ENCODE measurements around the gene DAAM2. TPM values are rescaled to one million over a fixed set of nuclear protein-coding genes. Genes with fewer than 3 reads are reported as not detected.

The DAAM2 gene
- total RNA-seq, 4 donors from 2014 or later = 200 to 373 (median 270) TPM

DNA sequence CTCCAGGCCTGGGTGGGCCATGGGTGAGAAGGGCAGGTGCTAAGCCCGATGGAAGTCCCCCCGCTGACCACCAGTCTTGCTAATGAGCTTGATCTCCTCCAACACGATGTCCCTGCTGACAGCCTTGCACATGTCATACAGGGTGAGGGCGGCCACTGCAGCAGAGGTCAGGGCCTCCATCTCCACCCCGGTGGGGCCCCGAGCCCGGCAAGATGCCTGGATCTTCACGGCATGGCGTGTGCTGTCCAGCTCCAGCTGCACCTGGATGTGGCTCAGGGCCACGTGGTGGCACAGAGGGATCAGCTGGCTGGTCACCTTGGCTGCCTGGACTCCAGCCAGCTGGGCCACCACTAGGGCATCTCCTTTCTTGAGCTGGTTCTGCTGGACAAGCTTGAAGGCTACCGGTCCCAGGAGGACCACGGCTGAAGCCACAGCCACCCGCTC is 114.2 kb downstream of the DAAM2 start:
- TF ChIP-seq POLR2A (IDR thresholded peaks at IDR 0.05) (no peak), POLR2AphosphoS5 (IDR thresholded peaks at IDR 0.05) (peak; percentile 4)
- ATAC-seq = no peak
- Histone ChIP-seq H3K36me3 (peaks cover 0 to 81% of the 10 kb centered on the region in 2 donors), H3K4me3 (no peak overlapping the region), H3K4me1 (peaks cover 0 to 16% (median 0%) of the 10 kb centered on the region in 3 donors), H3K9me3 (no peaks in the 10 kb centered on the region), H3K27ac (peak overlapping the region in 2 of 4 donors; percentile 31 to 40), H3K27me3 (no peaks in the 10 kb centered on the region)
- WGBS, 2 donors (ENCODE audit: low coverage in 1 of 2) = 80% methylated on average over 1 of the region's 13 CpGs; no CpG with 5 or more reads in 1 of the 2 donors

DNA sequence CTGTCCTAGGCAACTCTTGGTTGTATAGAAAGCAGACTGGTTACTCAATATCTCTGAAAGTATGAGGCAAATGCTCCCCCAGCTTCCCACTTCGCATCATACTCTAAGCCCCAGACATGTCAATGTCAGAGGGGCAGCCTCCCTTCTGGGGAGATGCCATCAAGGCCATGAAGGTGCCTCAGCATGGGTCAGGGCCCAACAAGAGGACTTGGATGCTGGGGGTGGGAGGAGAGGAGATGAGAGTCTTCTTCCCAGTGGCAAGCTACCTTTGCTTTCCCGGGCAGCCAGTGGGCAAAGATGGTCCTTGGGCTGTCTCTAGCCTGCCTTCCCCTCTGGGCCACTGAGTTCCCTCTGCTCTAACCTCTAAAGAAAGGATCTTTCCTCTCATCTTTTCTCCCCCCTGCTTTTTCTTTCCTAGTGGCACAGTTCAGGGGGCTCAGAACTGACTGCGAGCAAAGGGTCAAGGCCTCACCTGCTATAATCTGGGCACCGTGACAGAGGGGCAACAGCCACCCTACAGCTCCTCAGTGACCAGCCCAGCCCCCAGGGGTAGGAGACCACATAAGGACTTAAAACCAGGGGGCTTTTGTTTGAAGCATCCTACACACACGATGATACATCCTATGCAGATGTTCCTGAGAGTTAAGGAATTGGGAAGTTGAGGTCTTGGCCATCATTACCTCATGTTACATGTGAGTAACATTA is 115.8 kb downstream of the DAAM2 start:
- Histone ChIP-seq H3K36me3 (peaks cover 0 to 81% of the 10 kb centered on the region in 2 donors), H3K4me3 (no peak overlapping the region), H3K9me3 (no peaks in the 10 kb centered on the region), H3K27ac (peak overlapping the region in 1 of 4 donors; percentile 14), H3K4me1 (peaks cover 0 to 16% (median 0%) of the 10 kb centered on the region in 3 donors), H3K27me3 (no peaks in the 10 kb centered on the region)
- TF ChIP-seq EP300 (IDR thresholded peaks at IDR 0.05) (no peak), POLR2AphosphoS5 (IDR thresholded peaks at IDR 0.05) (no peak), POLR2A (IDR thresholded peaks at IDR 0.05) (no peak)
- TF ChIP-seq, protein P1, sequence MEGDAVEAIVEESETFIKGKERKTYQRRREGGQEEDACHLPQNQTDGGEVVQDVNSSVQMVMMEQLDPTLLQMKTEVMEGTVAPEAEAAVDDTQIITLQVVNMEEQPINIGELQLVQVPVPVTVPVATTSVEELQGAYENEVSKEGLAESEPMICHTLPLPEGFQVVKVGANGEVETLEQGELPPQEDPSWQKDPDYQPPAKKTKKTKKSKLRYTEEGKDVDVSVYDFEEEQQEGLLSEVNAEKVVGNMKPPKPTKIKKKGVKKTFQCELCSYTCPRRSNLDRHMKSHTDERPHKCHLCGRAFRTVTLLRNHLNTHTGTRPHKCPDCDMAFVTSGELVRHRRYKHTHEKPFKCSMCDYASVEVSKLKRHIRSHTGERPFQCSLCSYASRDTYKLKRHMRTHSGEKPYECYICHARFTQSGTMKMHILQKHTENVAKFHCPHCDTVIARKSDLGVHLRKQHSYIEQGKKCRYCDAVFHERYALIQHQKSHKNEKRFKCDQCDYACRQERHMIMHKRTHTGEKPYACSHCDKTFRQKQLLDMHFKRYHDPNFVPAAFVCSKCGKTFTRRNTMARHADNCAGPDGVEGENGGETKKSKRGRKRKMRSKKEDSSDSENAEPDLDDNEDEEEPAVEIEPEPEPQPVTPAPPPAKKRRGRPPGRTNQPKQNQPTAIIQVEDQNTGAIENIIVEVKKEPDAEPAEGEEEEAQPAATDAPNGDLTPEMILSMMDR (IDR thresholded peaks at IDR 0.05) = no peak
- 95 to 100% methylated on average over 1 to 4 of the region's 5 CpGs for WGBS, 2 donors (ENCODE audit: low coverage in 1 of 2)
- ATAC-seq = no peak

- WGBS, 2 donors (ENCODE audit: low coverage in 1 of 2) = 78 to 79% methylated on average over 6 to 11 of the region's 13 CpGs
- Histone ChIP-seq H3K9me3 (no peaks in the 10 kb centered on the region), H3K4me3 (no peak overlapping the region), H3K36me3 (peaks cover 0 to 81% of the 10 kb centered on the region in 2 donors), H3K4me1 (peaks cover 0 to 16% (median 0%) of the 10 kb centered on the region in 3 donors), H3K27ac (no peak overlapping the region), H3K27me3 (no peaks in the 10 kb centered on the region)
- TF ChIP-seq POLR2AphosphoS5 (IDR thresholded peaks at IDR 0.05) (no peak), POLR2A (IDR thresholded peaks at IDR 0.05) (no peak), EP300 (IDR thresholded peaks at IDR 0.05) (no peak)
- TF ChIP-seq, protein P1 (IDR thresholded peaks at IDR 0.05) = no peak
- no peak for ATAC-seq
Measured at GRCh38 chr6:39908838-39909583, 116.8 kb downstream of the DAAM2 start.

GRCh38 chr6:39909701-39910100 is 117.5 kb downstream of the DAAM2 start:
- no peaks in the 10 kb centered on the region for H3K9me3 ChIP-seq
- peaks cover 0 to 9% (median 0%) of the 10 kb centered on the region in 3 donors for H3K4me1 ChIP-seq
- ATAC-seq = no peak
- H3K27ac ChIP-seq = no peak overlapping the region
- peaks cover 0 to 81% of the 10 kb centered on the region in 2 donors for H3K36me3 ChIP-seq
- TF ChIP-seq EP300 (IDR thresholded peaks at IDR 0.05) (no peak), POLR2A (IDR thresholded peaks at IDR 0.05) (no peak), POLR2AphosphoS5 (IDR thresholded peaks at IDR 0.05) (no peak)
- TF ChIP-seq, protein P1 (IDR thresholded peaks at IDR 0.05) = no peak
- H3K27me3 ChIP-seq = no peaks in the 10 kb centered on the region
- 88% methylated on average over 2 of the region's 5 CpGs; no CpG with 5 or more reads in 1 of the 2 donors for WGBS, 2 donors (ENCODE audit: low coverage in 1 of 2)
- no peak overlapping the region for H3K4me3 ChIP-seq

GRCh38 chr6:39910164-39910563 is 118.0 kb downstream of the DAAM2 start:
- ATAC-seq = no peak
- H3K4me1 ChIP-seq = peaks cover 0 to 5% (median 0%) of the 10 kb centered on the region in 3 donors
- H3K27me3 ChIP-seq = no peaks in the 10 kb centered on the region
- H3K27ac ChIP-seq = no peak overlapping the region
- H3K4me3 ChIP-seq = no peak overlapping the region
- H3K36me3 ChIP-seq = peaks cover 0 to 85% of the 10 kb centered on the region in 2 donors
- H3K9me3 ChIP-seq = no peaks in the 10 kb centered on the region
- TF ChIP-seq, protein P1 (IDR thresholded peaks at IDR 0.05) = no peak
- TF ChIP-seq POLR2A (IDR thresholded peaks at IDR 0.05) (no peak), EP300 (IDR thresholded peaks at IDR 0.05) (no peak), POLR2AphosphoS5 (IDR thresholded peaks at IDR 0.05) (no peak)
